ENCODE measurements around the gene TEX29.

GRCh38 chr13:111338841-111339240 is 18.4 kb downstream of the TEX29 start:
- TF ChIP-seq CTCF (IDR thresholded peaks at IDR 0.05; ENCODE audit: insufficient read depth, low read length, poor library complexity, severe bottlenecking) (no peak), EZH2phosphoT487 (conservative IDR thresholded peaks at IDR 0.05; ENCODE audit: low read length) (no peak)

All from SU-DHL-6 (cell line).